ENCODE data around the gene TRIAP1.

TRIAP1 gene

DNA sequence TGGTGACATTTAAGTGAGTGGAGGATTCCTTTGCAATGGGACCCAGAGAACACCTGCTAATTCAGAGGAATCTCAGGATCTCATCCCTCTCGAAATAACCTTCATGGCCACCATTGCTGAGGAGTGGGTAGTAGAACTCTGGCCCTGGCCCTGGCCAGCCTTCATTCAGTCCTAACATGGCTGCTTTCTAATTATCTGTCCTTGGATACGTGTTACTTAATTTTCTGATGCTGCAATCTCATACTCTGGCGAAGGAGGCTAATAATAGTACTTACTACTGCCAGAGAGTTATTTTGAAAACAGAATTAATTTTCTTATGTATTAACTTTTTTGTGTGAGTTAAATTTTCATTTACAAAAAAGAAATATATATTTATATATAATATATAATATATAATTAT is 20.4 kb downstream of the TRIAP1 start:
- no peak for DNase-seq

DNA sequence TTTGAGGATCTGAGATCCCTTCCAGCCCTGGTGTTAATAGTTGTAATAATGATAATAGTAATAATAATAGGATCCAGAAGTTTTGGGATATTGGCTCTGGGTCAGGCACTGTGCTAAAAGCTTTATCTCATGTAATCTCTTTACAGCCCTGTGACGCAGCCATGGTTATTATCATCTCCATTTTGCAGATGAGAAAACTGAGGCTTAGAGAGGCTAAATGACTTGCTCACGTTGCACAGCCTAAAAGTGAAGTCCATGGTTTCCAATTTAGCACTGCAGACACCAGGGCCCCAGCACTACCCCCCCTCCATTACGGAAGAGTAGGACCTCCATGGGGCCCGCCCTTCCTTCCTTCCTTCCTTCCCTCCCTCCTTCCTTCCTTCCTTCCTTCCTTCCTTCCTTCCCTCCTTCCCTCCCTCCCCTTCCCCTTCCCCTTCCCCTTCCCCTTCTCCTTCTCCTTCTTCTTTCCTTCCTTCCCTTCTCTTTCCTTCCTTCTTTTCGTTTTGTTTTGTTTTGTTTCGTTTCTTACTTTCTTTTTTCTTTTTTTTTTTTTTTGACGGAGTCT is 23.2 kb downstream of the TRIAP1 start:
- no peak for DNase-seq

DNA sequence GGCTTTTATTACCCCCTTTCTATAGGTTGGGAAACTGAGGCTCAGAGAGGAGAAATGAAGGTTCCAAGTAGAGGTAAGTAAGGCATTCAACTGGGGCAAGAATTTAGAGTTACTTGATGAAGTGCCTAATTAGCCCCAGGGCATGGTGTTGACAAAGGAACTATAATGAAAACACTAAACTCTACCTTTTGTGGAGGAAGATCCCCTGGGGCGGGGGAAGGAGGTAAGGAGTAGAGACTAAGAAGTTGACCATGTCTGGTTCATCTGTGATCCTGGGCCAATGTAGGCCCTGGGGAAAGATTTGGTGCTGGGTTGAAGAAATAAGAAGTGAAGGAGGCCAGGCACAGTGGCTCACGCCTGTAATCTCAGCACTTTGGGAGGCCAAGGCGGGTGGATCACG is 24.5 kb downstream of the TRIAP1 start:
- no peak for DNase-seq

DNA sequence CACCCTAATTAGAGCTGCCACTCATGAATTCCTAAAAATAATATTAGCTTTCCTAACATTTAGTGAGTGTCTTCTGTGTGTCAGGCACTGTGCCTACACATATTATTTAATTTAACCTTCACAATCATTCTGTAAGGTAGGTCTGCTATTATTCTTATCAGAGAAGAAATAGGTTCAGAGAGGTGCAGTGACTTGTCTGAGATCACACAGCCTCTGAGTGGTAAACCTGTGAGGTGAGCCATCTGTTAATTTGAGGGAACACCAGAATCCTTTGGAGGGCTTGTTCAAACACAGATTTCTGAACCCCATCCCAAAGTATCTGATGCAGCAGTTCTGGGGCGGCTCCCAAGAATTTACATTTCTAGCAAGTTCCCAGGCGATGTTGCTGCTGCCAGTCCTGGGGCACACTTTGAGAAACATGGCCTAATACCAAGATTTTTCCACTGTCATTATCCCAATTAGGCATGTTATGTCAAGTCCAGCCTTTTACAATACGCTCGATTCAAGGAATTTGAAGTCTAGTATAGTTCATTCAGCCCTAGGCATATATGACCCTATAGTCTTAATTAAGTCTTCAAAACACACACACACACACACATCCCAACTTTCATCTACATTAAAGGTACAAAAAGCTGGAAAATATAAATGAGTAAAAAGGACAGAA is 28.1 kb downstream of the TRIAP1 start:
- no peak for DNase-seq

DNA sequence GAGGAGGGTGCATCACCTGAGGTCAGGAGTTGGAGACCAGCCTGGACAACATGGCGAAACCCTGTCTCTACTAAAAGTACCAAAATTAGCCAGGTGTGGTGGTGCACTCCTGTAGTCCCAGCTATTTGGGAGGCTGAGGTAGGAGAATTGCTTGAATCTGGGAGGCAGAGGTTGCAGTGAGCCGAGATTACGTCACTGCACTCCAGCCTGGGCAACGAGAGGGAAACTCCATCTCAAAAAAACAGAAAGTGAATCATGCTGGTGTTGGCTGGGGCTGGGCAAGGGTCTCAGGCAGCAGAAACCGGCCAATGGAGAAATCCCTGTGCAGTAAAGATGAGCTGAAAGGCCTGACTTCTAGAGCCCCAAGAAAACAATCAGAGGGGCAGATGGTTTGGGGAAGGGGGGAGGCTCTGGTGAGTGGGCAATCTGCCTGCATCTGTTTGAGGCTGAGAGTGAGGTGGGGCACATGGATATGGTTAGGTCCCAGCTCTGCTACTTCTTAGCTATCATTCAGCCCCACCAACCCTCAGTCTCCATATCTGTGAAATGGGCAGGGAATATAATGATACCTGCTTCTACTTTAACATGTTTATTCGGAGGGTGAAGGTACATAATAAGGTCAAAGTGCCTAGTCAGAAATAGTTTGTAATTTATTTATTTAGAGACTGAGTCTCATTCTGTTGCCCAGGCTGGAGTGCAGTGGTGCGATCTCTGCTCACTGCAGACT is 29.5 kb downstream of the TRIAP1 start:
- no peak for DNase-seq

DNA sequence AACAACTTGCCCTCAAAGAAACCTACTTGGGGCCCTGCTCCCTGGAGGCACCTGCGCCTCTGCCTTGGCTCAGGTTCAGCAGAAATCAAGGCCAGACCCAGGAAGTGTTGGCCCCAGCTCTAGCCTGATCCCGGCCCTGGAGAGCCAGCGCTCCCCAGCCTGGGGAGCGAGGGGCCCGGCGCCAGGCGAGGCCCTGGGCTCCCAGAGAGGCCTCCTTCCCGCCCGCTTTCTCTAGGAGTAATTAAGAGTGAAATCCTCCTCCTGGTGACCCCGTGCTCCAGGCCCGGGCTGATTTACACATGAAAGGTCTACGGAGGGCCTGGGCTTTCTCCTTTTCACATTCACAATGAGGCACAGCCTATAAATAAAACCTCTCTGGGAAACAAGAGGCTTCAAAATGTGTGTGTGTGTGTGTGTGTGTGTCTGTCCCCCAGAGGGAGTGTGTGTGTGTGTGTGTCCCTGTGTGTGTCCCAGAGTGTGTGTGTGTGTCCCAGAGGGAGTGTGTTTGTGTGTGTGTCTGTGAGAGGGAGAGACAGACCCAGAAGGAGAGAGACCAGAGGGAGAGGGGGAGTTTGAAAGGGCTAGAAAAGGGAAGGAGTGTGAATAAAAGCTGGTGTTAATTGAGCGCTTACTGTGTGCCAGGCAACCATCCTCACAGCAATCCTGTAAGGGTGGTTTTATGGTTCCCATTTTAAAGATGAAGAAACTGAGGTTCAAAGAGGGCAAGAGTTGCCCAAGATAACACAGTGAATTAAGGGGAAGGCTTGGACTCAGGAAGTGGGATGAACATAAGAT is 32.1 kb downstream of the TRIAP1 start:
- DNase-seq, result no peak

DNA sequence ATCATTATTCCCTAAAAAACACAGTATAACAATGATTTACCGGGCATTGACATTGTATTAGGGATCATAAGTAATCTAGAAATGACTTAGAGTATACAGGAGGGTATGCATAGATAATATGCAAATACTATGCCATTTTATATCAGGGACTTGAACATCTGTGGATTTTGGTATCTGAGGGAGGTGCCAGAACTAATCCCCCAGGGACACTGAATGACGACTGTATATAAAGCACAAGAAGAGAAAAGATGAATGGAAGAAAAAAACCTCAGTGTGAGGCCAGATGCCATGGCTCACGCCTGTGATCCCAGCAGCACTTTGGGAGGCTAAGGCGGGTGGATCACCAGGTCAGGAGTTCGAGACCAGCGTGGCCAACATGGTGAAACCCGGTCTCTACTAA is 33.8 kb downstream of the TRIAP1 start:
- DNase-seq, result no peak

DNA sequence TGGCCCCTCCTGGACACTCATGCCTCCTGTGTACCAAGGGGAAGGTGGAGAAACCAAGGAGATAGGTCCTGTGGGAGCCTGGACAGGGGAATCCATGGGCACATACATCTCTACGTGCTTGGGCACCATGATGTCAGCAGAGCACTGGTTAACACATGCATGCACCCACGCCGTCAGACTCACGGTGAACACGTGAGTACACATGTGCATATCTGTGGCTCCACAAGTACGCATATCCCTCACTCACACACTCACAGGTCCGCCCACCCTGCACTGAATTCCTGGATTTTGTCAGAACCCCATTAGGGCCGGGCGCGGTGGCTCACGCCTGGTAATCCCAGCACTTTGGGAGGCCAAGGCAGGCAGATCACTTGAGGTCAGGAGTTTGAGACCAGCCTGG is 37.4 kb downstream of the TRIAP1 start:
- DNase-seq, result no peak

DNA sequence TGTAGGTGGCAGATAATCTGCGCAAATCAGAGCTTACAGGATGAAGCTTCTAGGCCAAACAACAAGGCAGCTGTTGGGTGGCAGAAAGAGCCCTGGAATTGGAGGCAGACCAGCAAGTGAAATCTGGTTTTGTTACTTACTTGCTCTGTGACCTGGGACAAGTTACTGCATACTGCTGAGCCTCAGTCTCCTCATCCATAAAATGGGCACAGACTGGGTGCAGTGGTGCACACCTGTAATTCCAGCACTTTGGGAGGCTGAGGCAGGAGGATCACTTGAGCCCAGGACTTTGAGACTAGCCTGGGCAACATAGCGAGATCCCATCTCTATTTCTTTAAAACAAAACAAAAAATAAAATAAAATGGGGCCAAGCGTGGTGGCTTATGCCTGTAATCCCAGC is 39.6 kb downstream of the TRIAP1 start:
- DNase-seq, result no peak

DNA sequence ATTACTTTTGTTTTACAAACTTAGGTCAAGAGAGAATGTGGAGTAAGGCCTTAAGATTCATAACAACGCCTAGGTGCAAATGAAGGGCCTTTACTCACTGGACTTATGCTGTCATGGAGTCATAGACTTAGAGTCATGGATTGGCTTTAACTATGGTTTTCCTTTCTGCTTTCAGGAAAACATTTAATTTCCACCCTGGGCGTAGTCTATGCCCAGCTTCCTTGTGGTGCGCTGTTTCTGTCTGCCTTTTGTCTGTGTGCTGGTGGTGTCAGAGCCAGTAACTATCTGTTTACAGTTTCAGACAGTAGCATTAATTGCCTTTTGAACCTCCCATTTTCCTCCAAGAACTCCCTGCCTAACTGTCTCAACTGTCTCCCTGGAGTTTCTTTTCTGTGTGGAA is 40.1 kb downstream of the TRIAP1 start:
- no peak for DNase-seq

DNA sequence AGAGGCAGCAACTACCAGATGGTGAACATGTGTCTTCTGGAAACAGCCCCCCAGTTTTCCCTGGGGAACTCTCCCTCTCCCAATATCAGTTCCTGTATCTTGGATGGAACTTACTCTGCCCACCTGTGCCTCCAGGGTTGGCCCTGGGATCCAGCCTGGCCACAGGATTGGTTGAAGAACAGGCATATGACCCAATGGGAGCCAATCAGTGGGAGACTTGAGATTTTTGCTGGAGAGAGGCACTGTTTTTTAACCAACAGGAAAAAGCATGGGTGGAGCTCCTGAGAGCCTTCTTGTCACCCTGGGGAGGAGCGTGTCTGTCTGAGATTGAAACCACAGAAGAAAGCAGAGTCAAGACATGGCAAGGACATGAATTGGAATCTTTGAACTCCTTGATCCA is 41.9 kb downstream of the TRIAP1 start:
- DNase-seq, result no peak

DNA sequence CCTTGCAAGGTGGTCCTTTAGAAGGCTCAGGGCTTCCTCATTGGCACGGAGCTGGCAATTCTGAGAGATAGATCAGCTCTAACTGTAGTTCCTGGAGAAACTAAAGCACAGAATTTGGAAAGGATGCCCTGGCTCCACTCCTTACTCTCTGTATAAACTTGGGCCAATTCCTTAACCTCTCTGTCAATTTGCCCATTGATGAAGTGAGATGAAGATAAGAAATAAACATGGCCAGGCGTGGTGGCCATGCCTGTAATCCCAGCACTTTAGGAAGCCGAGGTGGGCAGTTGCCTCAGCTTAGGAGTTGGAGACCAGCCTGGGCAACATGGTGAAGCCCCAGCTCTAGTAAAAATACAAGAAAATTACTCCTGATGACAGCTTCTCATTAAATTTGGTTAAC is 42.3 kb downstream of the TRIAP1 start:
- no peak for DNase-seq

DNA sequence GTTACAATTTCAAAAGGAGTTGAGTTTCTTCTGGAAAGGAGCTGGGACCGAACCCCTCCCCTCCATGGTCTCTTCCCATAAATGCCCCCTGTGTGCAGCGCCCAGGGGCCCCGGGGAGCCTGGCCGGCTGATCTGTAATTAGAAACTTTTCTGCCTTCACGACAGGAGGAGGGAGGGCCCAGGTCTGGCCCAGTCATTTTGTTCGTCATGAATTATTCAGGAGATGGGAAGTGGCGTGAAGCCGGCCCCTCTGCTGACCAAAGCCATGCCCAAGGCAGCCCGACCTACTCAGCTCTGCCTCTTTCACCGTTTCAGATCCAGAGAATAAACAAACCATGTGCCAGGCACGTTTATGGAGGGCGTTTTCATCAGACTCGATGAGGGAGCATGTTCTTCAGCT is 44.0 kb downstream of the TRIAP1 start:
- no peak for DNase-seq

DNA sequence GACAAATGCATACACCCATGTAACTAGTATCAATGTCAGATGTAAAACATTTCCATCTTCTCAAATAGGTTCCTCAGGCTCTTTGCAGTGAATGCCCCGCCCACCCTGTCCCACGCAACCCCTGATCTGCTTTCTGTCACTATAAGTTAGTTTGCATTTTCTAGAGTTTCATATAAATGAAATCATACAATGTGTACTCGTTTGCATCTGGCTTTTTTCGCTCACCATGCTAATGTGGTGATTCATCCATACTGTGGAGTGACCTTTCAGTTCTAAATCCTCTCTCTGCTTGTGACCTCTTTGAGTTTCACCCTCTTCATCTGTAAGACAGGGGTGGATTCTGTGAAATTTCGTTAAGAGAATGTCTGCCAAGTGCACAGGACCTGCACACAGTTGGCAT is 46.7 kb downstream of the TRIAP1 start:
- no peak for DNase-seq

DNA sequence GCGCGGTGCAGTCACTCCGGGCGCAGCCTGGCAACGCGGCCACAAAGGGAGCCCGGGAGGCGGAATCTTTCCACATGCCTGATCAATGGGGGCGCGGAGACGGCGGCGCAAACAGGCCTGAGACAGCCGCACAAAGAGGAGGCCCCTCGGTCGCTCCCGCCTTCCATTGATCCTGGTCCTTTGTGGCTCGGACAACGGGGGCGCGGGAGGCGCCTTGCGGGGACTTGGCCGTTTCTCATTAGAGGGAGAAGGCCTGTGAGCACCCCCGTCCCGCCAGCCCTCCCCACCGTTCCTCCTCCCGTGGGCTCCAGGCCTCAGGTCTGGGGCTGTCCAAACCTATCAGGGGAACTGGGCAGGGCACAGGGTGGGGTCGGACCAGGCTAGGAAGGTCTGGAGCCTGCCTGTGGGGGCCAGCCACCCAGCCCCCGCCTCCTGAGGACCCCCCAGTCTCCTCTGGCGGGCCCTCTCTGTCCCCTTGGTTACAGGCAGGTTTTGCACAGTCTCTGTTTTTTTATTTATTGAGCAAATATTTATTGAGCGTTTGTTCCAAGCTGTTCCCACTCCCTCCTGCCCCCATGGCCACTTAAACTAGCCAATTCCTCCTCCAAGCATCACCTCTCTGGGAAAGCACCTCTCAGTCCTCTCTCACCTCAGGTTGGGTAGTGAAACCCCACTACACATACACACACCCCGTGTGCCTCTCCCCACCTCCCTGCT is 48.2 kb downstream of the TRIAP1 start:
- DNase-seq, result no peak

DNA sequence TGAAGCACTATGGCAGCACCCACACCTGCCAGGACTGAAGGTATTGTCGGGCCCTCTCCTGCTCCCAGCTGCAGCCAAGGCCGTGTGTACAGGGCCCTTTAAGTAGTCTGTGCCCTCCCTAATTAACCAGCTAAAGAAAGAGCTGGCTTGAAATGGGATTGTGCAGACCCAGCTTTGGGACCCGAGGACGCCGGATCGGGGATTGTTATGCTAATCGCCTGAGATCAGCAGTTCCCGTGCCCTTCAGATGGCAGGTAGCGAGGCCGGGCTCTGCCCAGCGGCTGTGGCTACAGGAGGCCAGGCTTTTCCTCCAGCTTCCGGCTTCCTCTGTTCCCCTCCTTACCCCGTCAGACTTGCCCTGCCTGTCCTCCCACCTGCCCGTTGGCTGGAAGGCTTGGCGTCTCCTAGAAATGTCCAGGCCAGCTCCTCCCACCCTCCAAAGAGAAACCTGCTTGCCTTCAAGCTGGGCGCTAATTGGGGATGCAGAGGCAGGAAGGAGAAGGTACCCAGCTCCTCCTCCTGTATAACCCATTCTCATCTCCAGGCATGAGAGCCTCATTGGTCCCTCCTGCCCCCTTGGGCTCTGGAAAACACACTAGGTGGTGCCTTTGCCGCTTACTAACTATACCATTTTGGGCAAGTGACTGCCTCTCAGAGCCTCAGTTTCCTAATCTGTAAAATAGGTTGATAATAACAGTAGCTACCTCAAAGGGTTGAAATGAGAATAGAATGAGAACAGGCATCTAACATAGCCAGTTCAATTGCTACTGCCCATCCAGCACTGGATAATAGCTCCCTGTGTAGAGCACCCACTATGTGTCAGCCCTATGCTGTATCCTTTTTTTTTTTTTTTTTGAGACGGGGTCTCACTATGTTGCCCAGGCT is 51.5 kb downstream of the TRIAP1 start:
- DNase-seq, result peak; percentile 48

Data from NCI-H1436 (cell line).